ENCODE data around the gene DGLUCY. TPM values are rescaled to one million over a fixed set of nuclear protein-coding genes. Genes with fewer than 3 reads are reported as not detected.
A peak's percentile ranks its signal among the peaks of the same experiment; 100 is the strongest.

Gene DGLUCY
- 100 to 1,000 TPM in 5 of 7 donors, 10 to 100 TPM in 2; 83.2 to 134 (median 106) TPM for total RNA-seq
- polyA plus RNA-seq = 10 to 100 TPM; 24.1 to 42.9 (median 35.0) TPM
- long read RNA-seq, donor 1, partial matches to known transcripts = 0 of 2 reads
- long read RNA-seq, donor 1, other reads (novel, unspliced or antisense) = 0 of 2 reads
- long read RNA-seq, donor 2, partial matches to known transcripts = 0 of 1 reads
- long read RNA-seq, donor 2, other reads (novel, unspliced or antisense) = 0 of 1 reads

GRCh38 chr14:91113829-91114078, at the start of gene DGLUCY:
Gene DGLUCY, plus strand, starts transcription at chr14:91114073. Its CDS starts 46,222 bp downstream, at chr14:91160295.
- TF ChIP-seq POLR2AphosphoS5 (IDR thresholded peaks at IDR 0.05) (no peak), POLR2A (IDR thresholded peaks at IDR 0.05) (no peak), CTCF (IDR thresholded peaks at IDR 0.05 in 8 of 11, conservative IDR thresholded peaks at IDR 0.05 in 3 of 11) (no peak)
- peak within 1 kb of the TSS; percentile 60 to 89 (median 70) for H3K4me3 ChIP-seq
- no peaks in the 10 kb centered on the region for H3K27me3 ChIP-seq (replicated peaks in 1 of 7)
- peaks cover 0 to under 1% (median 0%) of the 10 kb centered on the region in 8 donors for H3K9me3 ChIP-seq
- WGBS, 5 donors = 0 to 1% (median 0%) methylated on average over 3 to 5 of the region's 5 CpGs
- peak within 1 kb of the TSS; percentile 90 to 98 (median 98) for H3K27ac ChIP-seq
- H3K36me3 ChIP-seq = peaks cover 0 to 16% (median 0%) of the 10 kb centered on the region in 6 donors
- H3K4me1 ChIP-seq = peaks cover 29 to 77% (median 53%) of the 10 kb centered on the region in 6 donors
- DNase-seq = peak; percentile 96
- intact Hi-C loops (cut with DNase I; ENCODE audit: low total_unique reads) = no loop called here

GRCh38 chr14:91065266-91065665, 48.6 kb upstream of the DGLUCY start:
- Histone ChIP-seq H3K36me3 (no peaks in the 10 kb centered on the region), H3K4me3 (no peak overlapping the region), H3K9me3 (peaks cover 0 to 2% (median 0%) of the 10 kb centered on the region in 8 donors), H3K27me3 (replicated peaks in 1 of 7) (no peaks in the 10 kb centered on the region), H3K27ac (no peak overlapping the region), H3K4me1 (peaks cover 12 to 68% (median 49%) of the 10 kb centered on the region in 6 donors)
- intact Hi-C loops (cut with DNase I; ENCODE audit: low total_unique reads) = no loop called here
- DNase-seq = no peak
- no peak for TF ChIP-seq CTCF (IDR thresholded peaks at IDR 0.05 in 8 of 11, conservative IDR thresholded peaks at IDR 0.05 in 3 of 11)
- no peak for TF ChIP-seq POLR2A (IDR thresholded peaks at IDR 0.05)
- TF ChIP-seq POLR2AphosphoS5 (IDR thresholded peaks at IDR 0.05) = no peak
- WGBS, 5 donors = 92 to 98% (median 95%) methylated on average over 3 of the region's 3 CpGs

- no peak for TF ChIP-seq POLR2AphosphoS5 (IDR thresholded peaks at IDR 0.05)
- no peak for DNase-seq
- H3K9me3 ChIP-seq = peaks cover 0 to 6% (median 0%) of the 10 kb centered on the region in 8 donors
- H3K36me3 ChIP-seq = no peaks in the 10 kb centered on the region
- intact Hi-C loops (cut with DNase I; ENCODE audit: low total_unique reads) = no loop called here
- H3K4me3 ChIP-seq = no peak overlapping the region
- H3K27ac ChIP-seq = peak overlapping the region in 5 of 8 donors; percentile 2 to 66 (median 41)
- 38 to 54% (median 53%) methylated on average over 1 of the region's 1 CpG for WGBS, 5 donors
- peaks cover 5 to 55% (median 36%) of the 10 kb centered on the region in 6 donors for H3K4me1 ChIP-seq
- no peaks in the 10 kb centered on the region for H3K27me3 ChIP-seq (replicated peaks in 1 of 7)
These were observed 46.7 kb upstream of the DGLUCY start for GRCh38 chr14:91067186-91067585.

- H3K27me3 ChIP-seq (replicated peaks in 1 of 7) = no peaks in the 10 kb centered on the region
- peak overlapping the region in 1 of 8 donors; percentile 66 for H3K27ac ChIP-seq
- no peaks in the 10 kb centered on the region for H3K36me3 ChIP-seq
- no peak overlapping the region for H3K4me3 ChIP-seq
- H3K9me3 ChIP-seq = peaks cover 0 to 6% (median 0%) of the 10 kb centered on the region in 8 donors
- H3K4me1 ChIP-seq = peaks cover 0 to 41% (median 23%) of the 10 kb centered on the region in 6 donors
- TF ChIP-seq CTCF (IDR thresholded peaks at IDR 0.05 in 8 of 11, conservative IDR thresholded peaks at IDR 0.05 in 3 of 11) (no peak), POLR2A (IDR thresholded peaks at IDR 0.05) (no peak)
- WGBS, 5 donors = 67 to 76% (median 69%) methylated on average over 2 of the region's 2 CpGs
- intact Hi-C loops (cut with DNase I; ENCODE audit: low total_unique reads) = no loop called here
- no peak for DNase-seq
These were observed 45.2 kb upstream of the DGLUCY start for GRCh38 chr14:91068642-91069041.

All from spleen (tissue), 13 donors.